GM18861 (cell line): ENCODE data around the gene FEZ2.

Source experiments
- ATAC-seq: cut with Tn5 transposase; IDR thresholded peaks from one replicate; pipeline ENCODE4 v1.9.1; 2021; ENCODE audit not compliant: unreplicated experiment

Gene FEZ2

DNA sequence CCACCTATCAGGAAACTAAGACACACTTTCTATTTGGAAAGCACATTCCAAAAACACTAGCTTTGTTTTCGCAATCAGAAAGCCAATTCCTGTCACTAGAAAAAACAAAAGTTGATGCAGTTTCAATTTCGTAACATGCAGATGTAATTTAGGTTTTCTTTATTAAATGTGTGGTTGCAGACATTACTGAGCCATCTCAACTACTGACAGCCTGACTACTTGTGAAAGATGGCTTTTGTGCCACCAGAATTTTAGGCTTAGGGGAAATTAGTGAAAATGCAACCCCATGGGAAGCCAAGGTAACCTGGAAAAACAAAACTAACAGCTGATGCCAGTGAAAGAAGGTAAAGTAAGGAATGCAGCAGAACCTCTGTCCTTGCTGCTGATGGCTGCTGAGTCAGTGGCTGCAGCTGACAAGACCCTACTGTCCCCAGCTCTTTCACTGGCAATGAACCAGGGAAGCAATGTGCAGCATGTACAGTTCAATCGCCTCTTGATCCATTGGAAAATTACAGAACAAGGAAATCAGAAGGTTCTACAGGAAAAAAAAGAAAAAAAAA lies 34.9 kb downstream of the FEZ2 start:
- ATAC-seq = no peak

- no peak for ATAC-seq
Measured at GRCh38 chr2:36562240-36562639, 35.7 kb downstream of the FEZ2 start.

- ATAC-seq = no peak
Measured at GRCh38 chr2:36561237-36561944, 36.6 kb downstream of the FEZ2 start.

DNA sequence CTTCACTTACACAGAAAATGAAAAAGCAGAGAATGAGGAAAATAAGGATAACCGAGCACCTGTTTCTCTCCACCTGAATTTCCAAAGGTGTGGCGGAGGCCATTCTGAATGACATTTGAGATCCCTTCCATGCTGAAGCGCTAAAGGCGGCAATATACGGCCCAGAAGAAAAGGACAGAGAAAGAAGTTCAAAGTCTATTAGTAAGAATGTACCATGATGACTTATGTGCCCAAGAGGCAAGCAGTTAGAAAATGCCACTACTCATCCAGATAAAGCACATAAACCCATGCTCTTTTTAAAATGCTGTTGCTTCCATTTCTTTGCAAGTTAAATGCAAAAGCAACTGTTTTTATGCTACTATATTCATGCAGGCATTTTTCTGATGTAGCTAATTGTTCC lies 37.2 kb downstream of the FEZ2 start:
- no peak for ATAC-seq

DNA sequence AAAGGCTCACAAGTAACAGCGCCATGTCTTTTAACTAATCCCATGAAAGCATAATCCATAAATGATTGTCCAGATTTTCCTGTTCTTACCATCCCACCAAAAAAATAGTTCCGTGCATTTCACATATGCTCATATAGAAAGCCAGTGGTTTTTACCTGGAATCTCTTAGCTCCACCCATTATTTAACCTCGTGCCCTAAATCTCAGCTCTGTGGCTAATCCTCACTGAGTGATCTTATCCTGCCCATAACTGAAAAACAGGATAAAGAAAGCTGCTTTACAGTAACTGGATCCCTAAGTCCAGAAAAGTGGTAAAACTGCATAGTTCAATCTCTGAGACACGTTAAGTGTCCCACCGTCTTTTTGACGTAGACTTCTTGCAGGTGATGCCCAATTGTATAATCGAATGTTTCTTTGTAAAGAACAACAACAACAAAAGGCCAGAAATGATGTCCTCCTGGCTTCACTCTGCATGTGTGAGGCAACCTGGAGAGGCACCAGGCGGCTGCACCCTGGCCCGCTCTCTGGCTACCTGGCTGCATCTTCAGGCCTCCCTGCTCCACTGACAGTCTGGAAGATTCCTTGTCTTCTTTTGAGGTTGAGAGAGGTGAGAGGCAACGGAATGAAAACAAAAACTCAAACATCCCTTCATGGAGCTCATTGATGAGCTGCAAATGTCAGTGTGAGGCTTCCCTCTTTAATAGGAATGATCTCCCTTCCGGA lies 38.6 kb downstream of the FEZ2 start:
- ATAC-seq = no peak

GRCh38 chr2:36556842-36557241 lies 41.1 kb downstream of the FEZ2 start:
- ATAC-seq = no peak

GRCh38 chr2:36555789-36556188 lies 42.2 kb downstream of the FEZ2 start:
- ATAC-seq = no peak

DNA sequence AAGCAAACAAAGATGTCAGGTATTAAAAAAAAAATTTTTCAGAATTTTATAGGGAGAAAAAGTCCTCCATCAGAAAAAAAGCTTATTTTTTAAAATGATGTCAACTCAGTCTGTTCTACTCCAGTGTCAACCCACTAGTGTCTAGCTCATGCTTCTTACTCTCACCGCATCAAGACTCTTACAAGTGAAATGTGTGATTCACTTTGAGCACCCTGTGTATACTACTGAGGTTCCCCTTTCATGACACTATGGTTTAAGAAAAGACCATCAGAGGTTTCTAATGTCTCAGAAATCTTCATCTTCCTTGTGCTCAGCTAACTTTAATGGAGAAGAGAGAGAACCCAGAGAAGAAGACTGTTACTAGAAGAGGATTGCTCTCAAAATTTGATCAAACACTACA lies 43.4 kb downstream of the FEZ2 start:
- no peak for ATAC-seq

DNA sequence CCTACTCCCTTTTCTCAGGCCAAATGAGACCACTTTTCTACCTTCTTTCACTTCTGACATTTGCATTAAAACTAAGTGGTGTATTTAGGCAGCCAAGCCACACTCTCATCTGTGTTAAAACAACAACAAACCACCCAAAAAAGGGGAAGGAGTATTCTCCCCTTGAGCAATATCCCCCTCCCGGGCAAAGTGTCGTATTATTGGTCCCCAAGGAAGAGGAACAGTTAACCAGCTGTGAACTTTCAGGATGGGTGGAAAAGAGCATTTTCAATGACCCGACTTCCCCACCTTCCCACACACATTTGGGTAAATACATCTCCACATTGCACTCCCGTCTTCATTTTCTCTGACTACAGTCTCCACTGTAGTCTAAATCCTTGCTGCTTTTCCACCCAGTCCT lies 44.3 kb downstream of the FEZ2 start:
- no peak for ATAC-seq

DNA sequence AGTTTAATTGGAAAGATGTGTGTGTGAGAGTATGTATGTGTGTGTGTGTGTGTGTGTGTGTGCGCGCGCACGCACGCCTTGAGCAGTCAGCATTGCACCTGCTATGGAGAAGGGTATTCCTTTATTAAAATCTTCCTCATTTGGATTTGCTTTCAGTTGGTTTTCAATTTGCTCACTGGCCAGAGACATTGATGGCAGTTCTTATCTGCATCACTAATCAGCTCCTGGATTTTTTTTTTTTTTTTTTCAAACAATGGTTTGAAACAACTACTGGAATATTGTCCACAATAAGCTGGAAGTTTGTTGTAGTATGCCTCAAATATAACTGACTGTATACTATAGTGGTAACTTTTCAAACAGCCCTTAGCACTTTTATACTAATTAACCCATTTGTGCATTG lies 48.0 kb downstream of the FEZ2 start:
- no peak for ATAC-seq

GRCh38 chr2:36549165-36549574 lies 48.8 kb downstream of the FEZ2 start:
- no peak for ATAC-seq

DNA sequence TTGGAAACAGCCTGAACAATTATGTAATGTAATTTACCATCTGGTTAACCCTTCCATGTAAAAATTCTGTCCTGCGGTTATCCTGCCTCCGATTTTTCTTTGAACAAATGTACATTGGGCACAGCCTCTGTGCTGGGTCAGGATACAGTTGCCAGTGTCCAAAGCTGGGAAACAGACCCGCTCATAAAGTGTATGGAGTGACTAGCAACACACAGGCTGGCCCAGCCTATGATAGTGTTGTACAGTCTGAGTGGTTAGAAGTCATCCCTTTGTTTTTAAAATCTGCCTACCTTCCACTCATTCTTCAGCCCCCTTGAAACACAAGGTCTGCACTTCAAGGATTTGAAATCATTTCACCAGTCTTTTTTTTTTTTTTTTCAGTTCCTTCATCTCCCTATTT lies 50.1 kb downstream of the FEZ2 start:
- no peak for ATAC-seq

GRCh38 chr2:36545871-36546416 lies 52.0 kb downstream of the FEZ2 start:
- no peak for ATAC-seq

- ATAC-seq = no peak
Measured at GRCh38 chr2:36544638-36545338, 53.2 kb downstream of the FEZ2 start.

GRCh38 chr2:36541891-36542595 lies 55.9 kb downstream of the FEZ2 start:
- no peak for ATAC-seq

GRCh38 chr2:36540986-36541754 lies 56.8 kb downstream of the FEZ2 start:
- ATAC-seq = no peak

DNA sequence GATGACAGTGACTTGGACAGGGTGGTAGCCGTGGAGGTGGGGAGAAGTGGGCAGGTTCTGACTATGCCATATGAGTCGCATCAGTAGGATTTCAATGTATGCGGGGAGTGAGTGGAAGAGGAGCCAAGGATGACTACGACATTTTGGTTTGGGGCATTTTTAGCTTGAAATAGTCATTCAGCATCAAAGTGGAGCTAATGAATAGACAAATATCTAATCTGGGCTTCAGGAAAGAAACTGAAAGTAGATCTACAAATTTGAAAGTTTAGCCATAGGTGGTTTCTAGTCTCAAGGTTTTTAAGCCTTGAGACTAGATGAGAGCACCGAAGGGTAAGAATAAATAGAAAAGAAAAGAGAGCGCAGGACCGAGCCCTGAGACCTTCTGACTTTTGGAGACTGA lies 58.3 kb downstream of the FEZ2 start:
- peak; percentile 90 for ATAC-seq

- ATAC-seq = no peak
Measured at GRCh38 chr2:36538335-36538734, 59.6 kb downstream of the FEZ2 start.

DNA sequence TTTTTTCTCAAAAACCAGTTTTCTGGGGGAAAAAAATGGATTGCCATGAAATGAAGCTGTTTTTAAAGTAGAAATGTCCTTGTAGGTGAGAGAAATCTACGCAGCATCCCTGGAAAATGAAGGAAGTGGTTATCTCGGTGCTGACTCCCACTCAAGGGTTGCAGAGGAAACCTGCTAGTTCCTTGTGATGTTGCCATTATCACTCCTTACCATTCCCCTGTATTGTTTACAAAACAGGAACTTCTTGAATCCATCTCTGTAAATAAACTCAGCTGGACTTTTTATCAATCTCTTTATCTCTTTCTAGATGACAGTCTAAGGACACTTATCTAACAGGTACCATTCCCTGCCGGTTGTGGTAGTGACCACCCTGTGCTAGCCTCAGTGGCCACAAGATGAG lies 61.2 kb downstream of the FEZ2 start:
- no peak for ATAC-seq

GRCh38 chr2:36535099-36535498 lies 62.9 kb downstream of the FEZ2 start:
- no peak for ATAC-seq
